Heart left ventricle (tissue), 13 donors: Measurements from ENCODE around the gene ECSCR.

Experiments
- CTCF ChIP-seq, 12 donors: fragments of 200-600 bp; sonication (generic) in 4 of 12; IDR thresholded peaks; one replicate each; pipeline versions ENCODE4 v1.5.0 to v1.8.0; 2018 to 2022; ENCODE audit warnings: antibody characterized with exemption in 12 of 12, mild to moderate bottlenecking in 5 of 12
- POLR2A ChIP-seq, 2 donors: fragments of 450-650 bp; IDR thresholded peaks; one replicate each; pipeline ENCODE4 v1.6.1; 2017; ENCODE audit warnings: antibody characterized with exemption in 2 of 2, mild to moderate bottlenecking in 2 of 2, moderate library complexity in 2 of 2
- donor health status: ischemic (EF 13 %, LVEDD 7.1; RV severe dilation, severe dysfunction).
- donor health status: DM: no; HTN: yes; CAD: no.
- donor health status: DM: no; HTN: no; CAD: no.
- donor health status: ischemic (EF 25% LVEDD 6.9; RV normal size, moderate dysfunction).
- donor health status: ischemic (EF 25% LVEDD 5.7; RV mildly dilated, moderate dysfunction).
- donor health status: ischemic (EF 35%, LVEDD 5.7; RV mildly dilated, moderate dysfunction).
- donor health status: nonischemic (EF 11% LVEDD 7.7; RV severe dilation, severe dysfunction).
- donor health status: DM: yes; HTN: yes; CAD: no.
- donor health status: PGD.
- donor health status: ischemic (EF 29% LVEDD 5.4; RV normal size, mild dysfunction).
- donor health status: nonischemic (EF 23%, LVEDD 6.1; RV moderate dilation, normal function).

DNA sequence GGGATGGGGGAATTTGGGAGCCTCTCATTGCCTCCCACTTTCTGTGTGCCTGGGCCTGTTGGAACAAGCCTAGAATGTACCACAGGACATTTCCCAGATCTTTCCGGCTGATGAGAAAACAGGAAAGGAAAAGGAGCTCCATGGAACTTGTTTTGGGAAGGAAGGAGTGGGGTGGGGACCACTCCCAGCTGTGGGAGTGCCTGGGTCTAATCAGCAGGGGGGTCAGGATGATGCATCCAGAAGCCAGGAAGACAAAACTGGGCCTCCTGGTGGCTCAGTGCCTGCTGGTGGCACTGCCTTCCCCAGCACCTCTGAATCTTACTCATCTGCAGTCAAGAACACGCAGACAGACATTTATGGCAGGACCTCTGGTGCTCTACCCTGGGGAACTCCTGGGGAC lies 11.0 kb upstream of the ECSCR start:
- TF ChIP-seq POLR2A (IDR thresholded peaks at IDR 0.05) = no peak
- no peak for TF ChIP-seq CTCF (IDR thresholded peaks at IDR 0.05)
